MM.1S (cell line): Measurements from ENCODE around the gene SMIM35.

Experiments used
- CTCF ChIP-seq: fragments of 300-600 bp; sonication (generic); IDR thresholded peaks from 2 replicates; pipeline ENCODE4 v1.5.1; 2016; ENCODE audit warnings: antibody characterized with exemption, low read length, mixed read lengths
- EZH2 ChIP-seq: fragments of 300-600 bp; sonication (generic); optimal IDR thresholded peaks from 2 replicates; pipeline ENCODE3; 2017; ENCODE audit warnings: low read depth, mild to moderate bottlenecking, antibody characterized with exemption, low read length, mixed read lengths
- EZH2phosphoT487 ChIP-seq: fragments of 300-600 bp; sonication (generic); IDR thresholded peaks from 2 replicates; pipeline ENCODE4 v1.6.1; 2018; ENCODE audit warnings: antibody characterized with exemption, low read length

GRCh38 chr11:118078911-118079411 is 7.8 kb downstream of the SMIM35 start:
- TF ChIP-seq EZH2phosphoT487 (no peak), CTCF (no peak), EZH2 (no peak)
